ENCODE measurements around the gene AKT3.

DNA sequence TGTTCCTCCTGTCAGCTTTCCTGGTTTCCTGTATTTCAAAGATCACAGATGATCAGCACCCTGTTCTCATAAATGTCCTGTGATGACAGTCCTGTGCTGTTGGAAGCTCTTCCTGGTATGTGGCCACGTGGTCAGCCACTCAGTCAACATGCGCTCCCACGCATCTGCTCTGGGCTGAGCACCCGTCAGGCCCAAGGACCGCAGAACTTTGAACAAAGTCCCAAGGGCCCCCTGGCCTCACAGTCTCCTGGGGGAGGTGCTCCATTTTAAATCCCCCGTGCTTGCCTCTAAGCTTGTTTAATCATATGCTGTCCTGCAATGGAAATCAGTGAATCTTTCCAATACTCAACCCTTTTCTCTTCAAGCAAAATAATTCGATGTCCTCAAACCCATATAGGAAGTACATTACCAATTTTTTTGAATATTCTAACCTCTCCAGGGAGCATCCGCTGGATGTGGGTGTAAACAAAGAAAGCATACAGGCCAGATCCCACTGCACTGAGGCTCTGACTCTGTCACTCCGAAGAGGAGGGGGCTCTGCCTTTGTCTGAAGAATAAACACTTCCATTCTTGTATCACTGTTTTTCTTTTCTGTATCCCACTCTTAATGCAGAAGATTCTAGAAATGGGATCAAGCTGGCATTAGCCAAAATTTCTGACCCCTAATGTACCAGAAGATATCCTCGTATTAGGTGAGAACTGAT lies 343.9 kb downstream of the AKT3 start:
- TF ChIP-seq, protein P1, sequence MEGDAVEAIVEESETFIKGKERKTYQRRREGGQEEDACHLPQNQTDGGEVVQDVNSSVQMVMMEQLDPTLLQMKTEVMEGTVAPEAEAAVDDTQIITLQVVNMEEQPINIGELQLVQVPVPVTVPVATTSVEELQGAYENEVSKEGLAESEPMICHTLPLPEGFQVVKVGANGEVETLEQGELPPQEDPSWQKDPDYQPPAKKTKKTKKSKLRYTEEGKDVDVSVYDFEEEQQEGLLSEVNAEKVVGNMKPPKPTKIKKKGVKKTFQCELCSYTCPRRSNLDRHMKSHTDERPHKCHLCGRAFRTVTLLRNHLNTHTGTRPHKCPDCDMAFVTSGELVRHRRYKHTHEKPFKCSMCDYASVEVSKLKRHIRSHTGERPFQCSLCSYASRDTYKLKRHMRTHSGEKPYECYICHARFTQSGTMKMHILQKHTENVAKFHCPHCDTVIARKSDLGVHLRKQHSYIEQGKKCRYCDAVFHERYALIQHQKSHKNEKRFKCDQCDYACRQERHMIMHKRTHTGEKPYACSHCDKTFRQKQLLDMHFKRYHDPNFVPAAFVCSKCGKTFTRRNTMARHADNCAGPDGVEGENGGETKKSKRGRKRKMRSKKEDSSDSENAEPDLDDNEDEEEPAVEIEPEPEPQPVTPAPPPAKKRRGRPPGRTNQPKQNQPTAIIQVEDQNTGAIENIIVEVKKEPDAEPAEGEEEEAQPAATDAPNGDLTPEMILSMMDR (IDR thresholded peaks at IDR 0.05), result no peak
- no peak for TF ChIP-seq POLR2A (IDR thresholded peaks at IDR 0.05)

All from heart left ventricle (tissue), 13 donors.